Esophagus squamous epithelium (tissue), 4 donors: ENCODE measurements around the gene ZNHIT2.

ENCODE experiments used
- CTCF ChIP-seq, 6 experiments: fragments of 450-650 bp in 4 of 6; fragments of 200-600 bp in 2 of 6; sonication (generic) in 2 of 6; IDR thresholded peaks; one replicate each; pipeline ENCODE4 v1.5.1; 2016 to 2019; ENCODE audit warnings: antibody characterized with exemption in 6 of 6, mild to moderate bottlenecking in 4 of 6, moderate library complexity in 4 of 6
- POLR2A ChIP-seq, 4 donors: fragments of 450-650 bp; IDR thresholded peaks; one replicate each; pipeline ENCODE4 v1.6.1; 2017; ENCODE audit warnings: antibody characterized with exemption in 4 of 4, mild to moderate bottlenecking in 4 of 4, moderate library complexity in 3 of 4

- TF ChIP-seq CTCF (IDR thresholded peaks at IDR 0.05) (no peak), POLR2A (IDR thresholded peaks at IDR 0.05) (no peak)
These were observed 38.8 kb upstream of the ZNHIT2 start for GRCh38 chr11:65156256-65156655.
